Measurements from ENCODE around the gene PARD3. TPM values are rescaled to one million over a fixed set of nuclear protein-coding genes. Genes with fewer than 3 reads are reported as not detected.

PARD3 gene
- total RNA-seq, 1 experiment from 2014 or later, result 46.3 TPM

- Histone ChIP-seq H3K4me1 (ENCODE audit: control insufficient read depth in 1 of 2, insufficient read depth in 2 of 2, low read length in 2 of 2) (no peaks in the 10 kb centered on the region), H3K4me3 (replicated peaks in 1 of 2; ENCODE audit: low read depth in 1 of 2, low read length in 2 of 2) (no peak overlapping the region), H3K27me3 (ENCODE audit: insufficient read depth, low read length) (no peaks in the 10 kb centered on the region), H3K4me2 (ENCODE audit: low read length) (no peak overlapping the region), H3K79me2 (ENCODE audit: insufficient read depth, low read length) (no peaks in the 10 kb centered on the region), H3K36me3 (ENCODE audit: control insufficient read depth in 1 of 2, insufficient read depth in 2 of 2, low read length in 2 of 2) (no peaks in the 10 kb centered on the region), H3K9me2 (ENCODE audit: insufficient read depth) (no peaks in the 10 kb centered on the region), H3K9me3 (ENCODE audit: control insufficient read depth in 1 of 2, insufficient read depth in 1 of 2, low read depth in 1 of 2, low read length in 2 of 2) (no peaks in the 10 kb centered on the region), H3K9ac (ENCODE audit: low read length) (no peak overlapping the region), H4K20me1 (ENCODE audit: insufficient read depth) (no peaks in the 10 kb centered on the region), H3K27ac (ENCODE audit: low read depth, low read length) (no peak overlapping the region), H2AFZ (ENCODE audit: low read depth, low read length, poor library complexity, severe bottlenecking) (no peak overlapping the region)
- ChIA-PET CTCF (interaction anchor here (1.7 kb wide), 1 partner anchor 557 kb away, joined by 11 read pairs; no protein-coding TSS in a partner anchor), RAD21 (ENCODE audit: low non-redundant PET in 1 of 2, low total read pairs in 2 of 2, uncharacterized antibody in 2 of 2, unreplicated experiment in 2 of 2) (no interaction called here), POLR2A (no interaction called here)
- BruUV-seq (replicated peaks), result no TSS peak
- DNase-seq (ENCODE audit: low read depth, low spot score) (no peak), ATAC-seq (peak; percentile 47; the same call in 1 of the 2 replicates)
- TF ChIP-seq RAD21 (IDR thresholded peaks at IDR 0.05; ENCODE audit: low read depth), result peak; percentile 52
- TF ChIP-seq CTCF (IDR thresholded peaks at IDR 0.05 in 2 of 3, conservative IDR thresholded peaks at IDR 0.05 in 1 of 3; ENCODE audit: borderline replicate concordance in 1 of 3, insufficient read depth in 1 of 3, low read depth in 2 of 3, low read length in 2 of 3), result peak; percentile 21 to 46 (median 39); a peak in 5 of 6 replicates
- TF ChIP-seq SP1 (IDR thresholded peaks at IDR 0.05; ENCODE audit: low read depth), result no peak
- no peak for TF ChIP-seq TCF7L2 (IDR thresholded peaks at IDR 0.05; ENCODE audit: borderline replicate concordance, extremely low read depth, insufficient read depth, insufficient read length)
- intact Hi-C loops (cut with micrococcal nuclease), result loop anchor here (10.0 kb wide), 1 partner anchor 747 kb away; the partner anchor contains the start of gene NRP1
These were observed 733.1 kb downstream of the PARD3 start for GRCh38 chr10:34081948-34082347.

GRCh38 chr10:34081347-34081743, 733.8 kb downstream of the PARD3 start:
- DNase-seq (ENCODE audit: low read depth, low spot score), result no peak
- Histone ChIP-seq H3K36me3 (ENCODE audit: control insufficient read depth in 1 of 2, insufficient read depth in 2 of 2, low read length in 2 of 2) (no peaks in the 10 kb centered on the region), H4K20me1 (ENCODE audit: insufficient read depth) (no peaks in the 10 kb centered on the region), H3K79me2 (ENCODE audit: insufficient read depth, low read length) (no peaks in the 10 kb centered on the region), H3K27ac (ENCODE audit: low read depth, low read length) (no peak overlapping the region), H3K4me1 (ENCODE audit: control insufficient read depth in 1 of 2, insufficient read depth in 2 of 2, low read length in 2 of 2) (no peaks in the 10 kb centered on the region), H2AFZ (ENCODE audit: low read depth, low read length, poor library complexity, severe bottlenecking) (no peak overlapping the region), H3K4me3 (replicated peaks in 1 of 2; ENCODE audit: low read depth in 1 of 2, low read length in 2 of 2) (no peak overlapping the region), H3K9ac (ENCODE audit: low read length) (no peak overlapping the region), H3K9me3 (ENCODE audit: control insufficient read depth in 1 of 2, insufficient read depth in 1 of 2, low read depth in 1 of 2, low read length in 2 of 2) (no peaks in the 10 kb centered on the region), H3K4me2 (ENCODE audit: low read length) (no peak overlapping the region), H3K9me2 (ENCODE audit: insufficient read depth) (no peaks in the 10 kb centered on the region), H3K27me3 (ENCODE audit: insufficient read depth, low read length) (no peaks in the 10 kb centered on the region)
- BruUV-seq (replicated peaks), result no TSS peak
- RAD21 ChIA-PET (ENCODE audit: low non-redundant PET in 1 of 2, low total read pairs in 2 of 2, uncharacterized antibody in 2 of 2, unreplicated experiment in 2 of 2), result no interaction called here
- intact Hi-C loops (cut with micrococcal nuclease), result loop anchor here (10.0 kb wide), 1 partner anchor 747 kb away; the partner anchor contains the start of gene NRP1
- POLR2A ChIA-PET, result no interaction called here
- ATAC-seq, result no peak
- CTCF ChIA-PET, result interaction anchor here (1.7 kb wide), 1 partner anchor 557 kb away, joined by 11 read pairs; no protein-coding TSS in a partner anchor
- no peak for TF ChIP-seq REST (IDR thresholded peaks at IDR 0.05; ENCODE audit: low read depth)
- no peak for TF ChIP-seq EZH2phosphoT487 (IDR thresholded peaks at IDR 0.05; ENCODE audit: borderline replicate concordance)
- no peak for TF ChIP-seq TCF7L2 (IDR thresholded peaks at IDR 0.05; ENCODE audit: borderline replicate concordance, extremely low read depth, insufficient read depth, insufficient read length)
- TF ChIP-seq MAX (IDR thresholded peaks at IDR 0.05), result no peak
- no peak for TF ChIP-seq SIN3A (IDR thresholded peaks at IDR 0.05; ENCODE audit: low read depth)
- no peak for TF ChIP-seq EZH2 (IDR thresholded peaks at IDR 0.05)
- no peak for TF ChIP-seq SP1 (IDR thresholded peaks at IDR 0.05; ENCODE audit: low read depth)
- TF ChIP-seq RAD21 (IDR thresholded peaks at IDR 0.05; ENCODE audit: low read depth), result no peak
- TF ChIP-seq EGR1 (IDR thresholded peaks at IDR 0.05; ENCODE audit: low read depth), result no peak
- no peak for TF ChIP-seq POLR2AphosphoS5 (IDR thresholded peaks at IDR 0.05; ENCODE audit: low read depth, low read length)
- no peak for TF ChIP-seq JUND (IDR thresholded peaks at IDR 0.05)
- no peak for TF ChIP-seq FOSL1 (IDR thresholded peaks at IDR 0.05; ENCODE audit: low read depth)
- TF ChIP-seq CBX3 (IDR thresholded peaks at IDR 0.05; ENCODE audit: low read depth), result no peak
- no peak for TF ChIP-seq ATF3 (IDR thresholded peaks at IDR 0.05)

All from HCT116 (cell line).